NAMALWA (cell line): Measurements from ENCODE around the gene RPUSD1.
"Not testable (repeated sequence)": the region's sequence is repeated elsewhere in the genome, so short reads cannot be mapped to it uniquely, and the experiment has no call there.

Source experiments
- DNase-seq: peaks from one replicate; pipeline ENCODE4 v3.0.0-alpha.2; 2015; ENCODE audit warnings: low spot score

Gene RPUSD1

DNA sequence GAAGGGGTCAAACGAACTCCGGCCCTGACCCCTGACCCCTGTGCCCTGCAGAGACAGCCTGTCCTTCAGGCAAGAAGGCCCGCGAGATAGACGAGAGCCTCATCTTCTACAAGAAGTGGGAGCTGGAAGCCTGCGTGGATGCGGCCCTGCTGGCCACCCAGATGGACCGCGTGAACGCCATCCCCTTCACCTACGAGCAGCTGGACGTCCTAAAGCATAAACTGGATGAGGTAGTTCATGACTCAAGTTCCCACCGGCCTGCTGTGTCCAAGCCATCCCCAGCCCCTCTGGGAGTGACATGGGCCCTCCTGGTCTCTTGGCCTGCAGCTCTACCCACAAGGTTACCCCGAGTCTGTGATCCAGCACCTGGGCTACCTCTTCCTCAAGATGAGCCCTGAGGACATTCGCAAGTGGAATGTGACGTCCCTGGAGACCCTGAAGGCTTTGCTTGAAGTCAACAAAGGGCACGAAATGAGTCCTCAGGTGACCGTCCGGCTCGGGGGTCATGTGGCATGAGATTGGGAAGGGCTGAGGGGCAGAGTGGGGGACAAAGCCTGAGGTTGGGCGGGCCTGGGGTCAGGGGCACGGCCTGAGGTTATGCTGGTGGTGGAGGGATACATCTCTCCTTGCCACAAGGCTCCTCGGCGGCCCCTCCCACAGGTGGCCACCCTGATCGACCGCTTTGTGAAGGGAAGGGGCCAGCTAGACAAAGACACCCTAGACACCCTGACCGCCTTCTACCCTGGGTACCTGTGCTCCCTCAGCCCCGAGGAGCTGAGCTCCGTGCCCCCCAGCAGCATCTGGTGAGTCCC lies 22.0 kb downstream of the RPUSD1 start:
- no peak for DNase-seq

DNA sequence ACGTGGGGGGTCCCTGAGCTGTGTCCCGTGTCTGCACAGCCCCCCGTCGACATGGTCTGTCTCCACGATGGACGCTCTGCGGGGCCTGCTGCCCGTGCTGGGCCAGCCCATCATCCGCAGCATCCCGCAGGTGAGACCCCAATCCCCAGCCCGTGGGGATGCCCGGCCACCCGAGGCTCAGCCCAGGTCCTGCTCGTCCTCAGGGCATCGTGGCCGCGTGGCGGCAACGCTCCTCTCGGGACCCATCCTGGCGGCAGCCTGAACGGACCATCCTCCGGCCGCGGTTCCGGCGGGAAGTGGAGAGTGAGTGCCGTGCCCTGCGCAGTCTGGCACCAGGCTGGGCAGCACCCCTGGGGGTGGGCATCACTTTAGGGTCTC lies 22.7 kb downstream of the RPUSD1 start:
- no peak for DNase-seq

DNA sequence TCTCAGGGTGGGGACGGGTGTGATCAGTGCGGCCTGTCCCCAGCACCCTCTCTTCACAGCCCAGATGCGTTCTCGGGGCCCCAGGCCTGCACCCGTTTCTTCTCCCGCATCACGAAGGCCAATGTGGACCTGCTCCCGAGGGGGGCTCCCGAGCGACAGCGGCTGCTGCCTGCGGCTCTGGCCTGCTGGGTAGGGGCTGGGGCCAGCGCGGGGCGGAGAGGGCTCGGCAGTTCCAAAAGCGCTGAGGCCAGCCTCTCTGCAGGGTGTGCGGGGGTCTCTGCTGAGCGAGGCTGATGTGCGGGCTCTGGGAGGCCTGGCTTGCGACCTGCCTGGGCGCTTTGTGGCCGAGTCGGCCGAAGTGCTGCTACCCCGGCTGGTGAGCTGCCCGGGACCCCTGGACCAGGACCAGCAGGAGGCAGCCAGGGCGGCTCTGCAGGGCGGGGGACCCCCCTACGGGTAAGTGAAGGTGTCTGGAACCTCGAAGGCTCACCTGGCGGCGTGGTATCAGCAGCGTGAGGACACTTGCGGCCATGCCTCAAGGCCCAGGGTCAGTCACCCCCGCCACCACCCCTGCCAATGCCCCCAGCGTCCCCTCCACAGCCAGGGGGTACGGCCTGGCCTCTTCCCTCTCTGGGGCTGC lies 23.2 kb downstream of the RPUSD1 start:
- no peak for DNase-seq

DNA sequence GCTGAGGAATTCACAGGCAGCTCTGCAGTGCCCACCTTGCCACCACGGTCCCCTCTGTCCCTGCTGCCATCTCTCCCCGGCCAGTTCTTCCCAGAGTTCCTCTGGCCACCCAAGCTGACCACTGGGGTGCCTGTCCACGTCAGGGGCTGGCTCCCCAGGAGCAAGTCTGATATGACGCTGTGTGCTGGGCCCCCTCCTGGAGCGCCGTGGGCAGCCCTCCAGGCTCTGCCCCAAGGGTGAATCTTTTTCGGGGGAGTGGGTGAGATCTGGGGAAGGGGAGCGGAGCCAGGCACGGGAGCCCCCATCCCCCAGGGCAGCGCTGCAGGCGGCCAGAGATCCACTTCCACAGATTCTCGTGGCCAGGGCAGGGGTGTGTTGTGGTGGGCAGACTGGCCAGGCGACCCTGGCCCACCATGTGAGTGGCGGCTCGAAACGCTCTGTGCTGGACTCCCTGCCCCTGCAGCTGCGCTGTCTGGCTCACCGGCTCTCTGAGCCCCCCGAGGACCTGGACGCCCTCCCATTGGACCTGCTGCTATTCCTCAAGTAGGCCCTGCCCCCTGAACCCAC lies 23.9 kb downstream of the RPUSD1 start:
- no peak for DNase-seq

DNA sequence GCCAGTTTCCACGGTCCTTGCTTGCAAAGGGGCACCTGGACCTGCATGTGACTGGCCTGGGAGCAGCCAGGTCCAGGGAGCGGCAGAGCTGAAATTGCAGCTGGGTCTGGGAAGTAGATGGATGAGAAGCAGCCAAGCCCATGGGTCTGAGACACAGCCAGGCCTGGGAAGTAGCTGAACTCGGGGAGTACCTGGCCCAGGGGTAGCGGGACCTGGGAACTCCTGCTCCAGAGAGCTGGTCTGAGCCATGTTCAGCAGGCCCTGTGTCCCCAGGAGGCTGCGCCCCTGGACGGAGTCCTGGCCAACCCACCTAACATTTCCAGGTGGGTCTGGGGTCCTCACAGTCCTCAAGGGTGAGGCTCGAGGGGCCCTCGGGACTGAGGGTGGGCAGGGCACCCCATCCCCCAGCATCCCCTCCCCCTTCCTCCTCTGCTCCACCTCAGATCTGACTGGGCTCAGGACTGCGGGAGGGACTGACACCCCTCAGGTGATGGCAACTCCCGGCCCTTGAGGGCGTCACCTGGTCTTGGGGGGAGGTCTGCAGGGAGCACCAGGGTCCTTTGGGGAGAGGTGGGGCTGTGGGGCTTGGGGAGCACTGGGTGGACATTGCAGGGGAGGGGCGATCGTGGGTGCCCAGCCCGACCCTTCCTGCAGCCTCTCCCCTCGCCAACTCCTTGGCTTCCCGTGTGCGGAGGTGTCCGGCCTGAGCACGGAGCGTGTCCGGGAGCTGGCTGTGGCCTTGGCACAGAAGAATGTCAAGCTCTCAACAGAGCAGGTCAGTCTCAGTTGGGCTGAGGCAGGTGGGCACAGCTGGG lies 24.6 kb downstream of the RPUSD1 start:
- DNase-seq = no peak

DNA sequence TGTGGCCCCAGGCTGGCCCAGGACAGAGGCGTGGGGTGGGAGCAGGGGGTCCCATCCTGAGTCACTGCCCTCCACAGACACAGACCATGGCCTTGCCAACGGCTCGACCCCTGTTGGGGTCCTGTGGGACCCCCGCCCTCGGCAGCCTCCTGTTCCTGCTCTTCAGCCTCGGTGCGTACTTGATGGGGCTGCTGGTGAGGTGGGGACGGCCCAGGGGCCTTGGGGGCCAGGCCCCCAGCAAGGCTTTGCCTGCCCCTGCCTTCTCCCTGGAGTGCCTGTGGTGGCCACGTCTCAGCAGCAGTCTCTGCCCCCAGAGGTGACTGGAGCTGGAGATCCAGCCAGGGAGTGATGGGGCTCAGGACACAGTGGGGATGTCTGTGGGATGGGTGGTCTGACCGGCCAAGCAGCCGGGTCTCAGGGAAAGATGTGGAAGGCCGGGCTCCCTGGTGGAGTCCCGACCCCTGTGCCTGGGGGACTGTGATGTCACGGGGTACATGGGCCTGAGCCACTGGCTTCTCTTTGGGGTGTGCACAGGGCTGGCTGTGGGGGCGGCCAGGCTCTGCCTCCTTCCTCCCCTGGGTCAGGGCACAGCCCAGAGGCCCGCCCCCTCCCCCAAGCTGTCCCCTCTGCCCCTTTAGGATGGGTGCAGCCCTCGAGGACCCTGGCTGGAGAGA lies 25.4 kb downstream of the RPUSD1 start:
- DNase-seq = no peak

DNA sequence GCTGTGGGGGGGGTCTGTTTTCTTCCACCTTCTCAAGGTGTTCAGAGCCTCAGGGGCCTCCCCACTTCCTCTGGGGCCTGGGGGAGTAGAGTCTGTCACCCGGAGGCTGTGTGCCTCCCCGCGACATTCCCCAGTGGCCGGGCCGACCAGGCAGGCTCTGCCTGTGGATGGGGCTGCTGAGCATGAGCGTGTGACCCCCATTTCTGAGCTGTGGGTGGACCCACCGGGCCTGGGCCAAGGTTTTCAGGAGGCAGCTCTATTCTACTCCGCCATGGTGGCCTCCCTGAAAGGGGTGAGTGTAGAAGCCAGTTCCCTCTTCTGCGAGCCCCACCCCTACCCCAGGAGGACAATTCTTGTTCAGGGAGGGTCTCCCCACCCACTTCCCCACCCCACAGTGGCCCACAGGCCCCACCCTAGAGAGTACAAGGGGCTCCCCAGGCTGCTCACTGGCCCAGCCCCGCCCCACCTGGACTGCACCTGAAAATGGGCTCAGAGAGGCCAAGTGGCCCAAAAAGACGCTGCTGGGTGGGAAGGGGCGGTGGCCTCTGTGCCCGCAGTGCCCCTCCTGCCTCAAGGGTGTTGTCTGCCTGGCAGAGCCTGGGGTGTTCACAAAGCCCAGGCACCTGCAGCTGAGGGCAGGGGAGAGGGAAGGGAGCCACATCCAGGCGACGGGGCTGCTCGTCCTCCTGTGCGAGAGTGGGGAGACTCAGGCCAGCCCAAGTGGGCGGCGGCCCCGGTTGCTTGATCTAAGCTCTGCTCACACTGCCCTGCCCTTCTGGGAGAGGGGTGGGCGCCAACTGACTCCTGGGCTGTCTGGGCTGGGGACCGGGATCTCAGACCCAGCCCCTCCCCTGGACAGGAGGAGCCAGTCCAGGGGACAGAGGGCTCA lies 26.3 kb downstream of the RPUSD1 start:
- no peak for DNase-seq

DNA sequence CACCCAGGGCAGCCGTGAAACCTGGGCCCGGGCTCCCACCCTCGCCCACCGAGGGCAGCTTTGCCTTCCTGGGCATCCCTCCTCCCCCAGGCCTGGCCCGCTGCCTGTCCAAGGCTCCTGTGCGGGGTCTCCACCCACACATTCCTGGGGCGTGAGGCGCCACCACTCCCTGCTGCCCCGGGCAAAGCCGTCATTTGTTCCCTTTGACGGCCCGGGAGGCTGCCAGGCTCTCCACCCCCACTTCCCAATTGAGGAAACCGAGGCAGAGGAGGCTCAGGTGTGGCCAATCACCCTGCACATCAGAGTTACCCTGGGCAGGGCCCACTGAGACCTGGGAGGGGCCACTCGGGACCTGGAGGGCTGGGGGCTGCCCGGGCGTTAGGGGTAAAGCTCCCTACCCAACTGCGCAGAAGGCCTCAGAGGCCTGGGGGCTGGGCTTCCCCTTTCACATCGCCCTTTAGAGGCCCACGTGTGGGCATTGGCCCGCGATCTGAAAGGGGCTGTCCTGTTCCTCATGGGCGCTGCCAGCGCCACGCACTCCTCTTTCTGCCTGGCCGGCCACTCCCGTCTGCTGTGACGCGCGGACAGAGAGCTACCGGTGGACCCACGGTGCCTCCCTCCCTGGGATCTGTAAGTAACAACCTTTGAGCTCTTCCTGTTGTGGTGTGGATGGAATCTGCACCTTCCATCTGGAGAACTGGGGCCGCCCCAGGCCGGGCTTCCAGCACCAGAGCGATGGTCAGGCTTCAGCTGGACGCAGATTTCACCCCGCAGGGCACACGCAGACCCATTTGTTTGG lies 27.4 kb downstream of the RPUSD1 start, which contains the start of gene MSLN:
MSLN (plus strand) TSS at position 190 of the 799 bp plus-strand sequence. CDS start 1,947 bp downstream, outside the sequence.
- no peak for DNase-seq

DNA sequence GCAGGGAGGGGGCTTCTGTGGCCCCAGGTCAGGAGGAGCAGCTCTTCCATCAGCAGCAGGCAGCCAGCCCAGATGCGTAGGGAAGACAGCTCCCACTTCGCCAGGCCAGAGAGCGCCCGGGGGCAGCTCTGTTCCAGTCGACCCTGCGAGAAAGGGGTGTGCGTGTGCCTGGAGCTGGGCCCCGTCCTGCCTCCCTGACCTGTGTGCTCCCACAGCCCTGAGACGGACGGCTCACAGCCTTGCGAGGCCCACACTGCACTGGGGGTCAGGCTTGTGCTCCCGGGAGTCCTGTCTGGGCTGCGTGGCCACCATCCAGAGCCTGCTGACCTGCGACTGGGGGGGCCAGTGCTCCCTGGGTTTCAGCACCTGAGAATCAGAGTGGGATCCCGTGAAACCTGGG lies 28.1 kb downstream of the RPUSD1 start:
- DNase-seq = no peak

DNA sequence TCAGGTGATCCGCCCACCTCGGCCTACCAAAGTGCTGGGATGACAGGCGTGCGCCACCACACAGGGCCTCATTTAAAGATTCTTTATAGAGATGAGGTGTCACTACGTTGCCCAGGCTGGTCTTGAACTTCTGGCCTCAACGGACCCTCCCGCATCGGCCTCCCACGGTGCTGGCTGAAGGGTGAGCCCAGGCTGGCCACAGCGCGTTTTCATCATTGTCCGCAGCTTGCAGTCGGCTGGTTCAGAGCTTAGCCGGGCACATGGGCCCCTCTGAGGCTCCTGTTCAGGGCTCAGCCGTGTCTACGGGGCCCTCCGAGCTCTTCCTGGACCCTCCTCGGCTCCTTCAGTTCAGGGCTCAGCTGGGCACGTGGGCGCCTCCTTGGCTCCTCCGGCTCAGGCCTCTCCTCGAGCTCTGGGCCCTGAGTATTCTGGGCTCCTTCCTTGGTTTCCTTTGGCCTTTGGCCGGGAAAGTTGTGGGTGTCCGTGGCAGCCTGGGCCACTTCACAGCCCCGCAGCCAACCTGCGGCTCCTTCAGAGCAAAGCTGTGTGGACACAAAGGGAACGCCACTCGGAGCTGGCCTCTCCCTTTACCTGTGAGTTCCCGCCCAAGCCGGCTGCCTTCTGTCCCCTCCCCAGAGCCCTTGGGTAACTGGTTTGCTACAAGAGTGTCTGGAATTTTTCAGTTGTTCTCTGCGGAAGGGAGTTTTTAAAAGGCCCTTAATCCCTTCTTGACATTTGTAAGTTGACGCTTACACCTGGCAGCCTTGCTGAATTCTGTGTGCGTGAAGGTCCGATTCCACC lies 28.9 kb downstream of the RPUSD1 start:
- DNase-seq = no peak

DNA sequence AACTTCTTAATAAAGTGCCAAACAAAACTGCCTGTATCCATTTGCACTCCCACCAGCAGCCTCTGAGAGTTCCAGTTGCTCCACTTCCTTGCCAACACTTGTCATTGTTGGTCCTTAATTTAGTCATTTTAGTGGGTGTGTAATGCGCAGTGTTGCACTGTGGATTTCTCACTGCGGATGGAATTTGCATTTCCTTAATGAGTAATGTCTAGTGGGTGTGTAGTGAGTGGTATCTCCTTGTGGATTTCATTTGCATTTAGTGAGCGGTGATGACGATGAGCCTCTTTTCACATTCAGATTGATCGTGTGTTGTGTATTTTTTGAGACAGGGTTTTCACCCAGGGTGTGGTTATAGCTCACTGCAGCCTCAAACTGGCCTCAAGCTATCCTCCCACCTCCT lies 31.8 kb downstream of the RPUSD1 start:
- no peak for DNase-seq

DNA sequence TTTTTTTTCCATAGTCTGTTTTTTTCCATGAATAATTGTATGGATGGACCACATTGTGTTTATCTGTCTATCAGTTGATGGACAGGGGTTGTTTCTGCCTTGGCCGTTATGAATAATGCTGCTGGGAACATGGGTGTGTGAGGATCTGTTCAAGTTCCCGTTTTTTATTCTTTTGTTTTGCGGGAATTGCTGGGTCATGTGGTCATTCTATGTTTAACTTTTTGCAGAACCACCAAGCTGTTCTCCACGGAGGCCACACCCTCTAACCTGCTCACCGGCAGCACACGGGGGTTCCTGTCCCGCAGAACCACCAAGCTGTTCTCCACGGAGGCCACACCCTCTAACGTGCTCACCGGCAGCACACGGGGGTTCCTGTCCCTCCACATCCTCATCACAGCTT lies 33.5 kb downstream of the RPUSD1 start:
- DNase-seq = no peak

DNA sequence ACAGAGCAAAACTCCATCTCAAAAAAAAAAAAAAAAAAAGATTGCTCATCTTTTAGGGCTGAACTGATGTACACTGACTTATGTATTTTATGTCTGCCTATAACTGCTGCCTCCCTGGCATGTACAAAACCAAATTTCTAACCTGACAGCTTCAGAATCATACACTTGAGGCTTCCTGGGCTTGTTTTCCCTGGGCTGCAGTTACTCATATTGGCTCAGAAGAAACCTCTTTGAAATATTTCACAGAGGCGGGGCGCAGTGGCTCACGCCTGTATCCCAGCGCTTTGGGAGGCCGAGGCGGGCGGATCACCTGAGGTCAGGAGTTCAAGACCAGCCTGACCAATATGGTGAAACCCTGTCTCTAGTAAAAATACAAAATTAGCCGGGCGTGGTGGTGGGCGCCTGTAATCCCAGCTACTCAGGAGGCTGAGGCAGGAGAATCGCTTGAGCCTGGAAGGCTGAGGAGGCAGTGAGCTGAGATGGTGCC lies 34.0 kb downstream of the RPUSD1 start:
- not testable (repeated sequence) for DNase-seq

DNA sequence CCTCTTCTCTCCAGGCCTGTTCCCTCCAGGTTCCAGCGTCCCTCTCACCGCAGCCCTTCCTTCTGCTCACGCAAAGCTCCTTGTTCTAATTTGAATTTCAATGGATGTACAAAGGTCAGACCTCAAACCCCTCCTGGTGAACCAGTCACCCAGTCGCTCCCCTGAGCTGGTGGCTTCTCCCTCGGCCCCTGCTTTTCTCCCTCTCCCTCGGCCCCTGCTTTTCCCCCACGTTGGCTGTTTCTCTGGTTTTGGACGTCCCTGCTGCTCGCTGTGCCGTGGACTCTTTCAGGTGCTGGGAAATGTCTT lies 36.2 kb downstream of the RPUSD1 start:
- DNase-seq = no peak

DNA sequence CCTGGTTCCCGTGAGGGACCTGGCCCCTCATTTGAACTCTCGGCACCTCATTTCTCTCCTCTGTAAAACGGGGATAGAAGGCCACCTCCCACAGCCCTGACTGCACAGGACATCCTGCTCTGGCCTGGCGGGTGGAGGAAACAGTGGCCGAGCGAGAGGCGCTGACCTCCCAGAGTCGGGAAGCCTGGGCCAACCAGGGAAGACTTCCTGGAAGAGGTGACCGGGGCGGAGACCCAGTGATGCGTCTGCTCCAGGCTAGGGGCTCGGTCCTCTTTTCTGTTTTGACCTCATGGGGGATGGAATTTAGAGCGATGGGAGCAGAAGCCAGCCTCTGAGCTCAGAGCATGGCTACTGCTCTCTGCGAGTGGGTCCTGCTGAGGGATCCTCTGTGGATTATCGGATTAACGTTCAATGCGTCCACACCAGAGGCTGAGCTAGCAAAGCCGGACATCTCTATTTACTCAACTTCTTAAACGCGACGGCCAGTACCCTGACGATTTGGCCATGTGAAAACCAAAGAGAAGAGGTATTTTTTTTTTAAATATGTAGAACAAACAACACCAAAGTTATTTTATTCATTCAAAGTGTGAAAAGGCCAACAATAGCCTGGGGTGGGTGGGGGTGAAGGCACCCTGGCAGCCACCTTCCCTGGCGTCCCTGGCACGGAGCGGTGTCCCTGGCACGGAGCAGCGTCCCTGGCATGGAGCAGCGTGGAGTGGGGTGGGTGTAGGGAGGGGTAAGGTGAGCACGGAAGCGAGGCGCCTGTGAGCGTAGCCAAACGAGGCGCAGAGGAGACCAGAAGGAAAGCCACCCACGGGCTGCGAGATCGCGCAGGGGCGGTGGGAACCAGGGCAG lies 36.8 kb downstream of the RPUSD1 start:
- DNase-seq = no peak

DNA sequence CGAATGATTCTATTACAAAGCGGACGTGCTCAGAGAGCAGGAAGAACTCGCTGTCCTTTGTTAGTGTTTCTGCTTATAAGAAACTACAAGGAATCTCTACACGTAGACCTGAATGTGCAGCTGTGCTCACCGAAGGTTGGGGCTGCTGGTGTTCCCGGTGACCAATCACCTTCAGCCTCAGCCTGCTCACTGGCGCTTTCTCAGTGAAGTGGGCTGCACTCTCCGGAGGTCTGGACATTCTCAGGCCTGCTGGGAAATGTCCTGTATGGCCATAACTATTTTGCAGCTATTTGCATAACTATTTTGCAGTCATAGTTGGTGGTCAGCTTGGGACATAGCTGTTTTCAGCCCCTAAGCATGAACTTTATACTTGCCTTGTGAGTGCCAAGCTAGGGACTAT lies 37.7 kb downstream of the RPUSD1 start:
- no peak for DNase-seq

DNA sequence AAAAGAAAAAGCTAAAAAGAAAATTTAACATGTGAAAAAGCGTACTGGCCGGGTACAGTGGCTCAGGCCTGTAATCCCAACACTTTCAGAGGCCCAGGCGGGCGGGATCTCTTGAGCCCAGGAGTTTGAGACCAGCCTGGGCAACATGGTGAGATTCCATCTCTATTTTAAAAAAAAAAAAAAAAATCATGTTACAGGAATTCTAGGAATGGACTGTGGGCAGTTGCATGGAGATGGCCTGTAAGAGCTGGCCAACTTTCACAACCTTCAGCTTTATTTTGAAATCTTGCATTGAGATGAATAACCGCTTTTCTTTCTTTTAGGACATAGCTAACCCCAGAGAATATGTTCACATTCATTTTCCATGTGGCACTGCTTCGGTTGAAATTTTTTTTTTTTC lies 39.2 kb downstream of the RPUSD1 start:
- DNase-seq = no peak
